ENCODE measurements around the gene RTKN2.

Gene RTKN2

GRCh38 chr10:62147425-62147824, 121.2 kb downstream of the RTKN2 start:
- WGBS, result 95% methylated on average over 4 of the region's 4 CpGs
- Histone ChIP-seq H2AK5ac (ENCODE audit: low read length, severe bottlenecking) (no peak overlapping the region), H3K4me2 (ENCODE audit: low read length, poor library complexity, severe bottlenecking) (no peak overlapping the region), H4K91ac (ENCODE audit: low read length) (no peak overlapping the region), H3K27ac (ENCODE audit: low read length, poor library complexity, severe bottlenecking) (no peak overlapping the region), H3K14ac (ENCODE audit: low read length in 2 of 2) (no peak overlapping the region), H3K36me3 (ENCODE audit: control insufficient read depth in 1 of 2, insufficient read depth in 2 of 2, low read depth in 1 of 2, low read length in 2 of 2) (no peaks in the 10 kb centered on the region), H3K9ac (ENCODE audit: low read length) (no peak overlapping the region), H3K27me3 (ENCODE audit: control insufficient read depth in 1 of 2, insufficient read depth in 1 of 2, low read length in 2 of 2) (no peaks in the 10 kb centered on the region), H2BK12ac (ENCODE audit: low read length in 2 of 2) (no peak overlapping the region), H2BK120ac (ENCODE audit: low read depth, low read length) (no peak overlapping the region), H3K4ac (ENCODE audit: low read depth in 1 of 2, low read length in 2 of 2) (no peak overlapping the region), H3K79me1 (replicated peaks; ENCODE audit: low read length, poor library complexity, severe bottlenecking) (no peaks in the 10 kb centered on the region), H3K4me1 (ENCODE audit: control insufficient read depth, insufficient read depth, low read depth, low read length) (no peaks in the 10 kb centered on the region), H2BK5ac (ENCODE audit: low read depth, low read length, poor library complexity, severe bottlenecking) (no peak overlapping the region), H3K23ac (ENCODE audit: low read length in 2 of 2) (no peak overlapping the region), H3K18ac (ENCODE audit: low read depth in 1 of 2, low read length in 2 of 2) (no peak overlapping the region), H3K9me3 (ENCODE audit: control insufficient read depth, low read length) (peaks cover 6% of the 10 kb centered on the region), H2AFZ (ENCODE audit: low read depth, low read length) (no peak overlapping the region), H2BK15ac (ENCODE audit: low read depth, poor library complexity, severe bottlenecking) (no peak overlapping the region), H4K8ac (ENCODE audit: low read length) (no peak overlapping the region), H3K4me3 (ENCODE audit: insufficient read depth in 1 of 2, low read depth in 1 of 2, low read length in 2 of 2) (no peak overlapping the region)
- DNase-seq, result no peak

DNA sequence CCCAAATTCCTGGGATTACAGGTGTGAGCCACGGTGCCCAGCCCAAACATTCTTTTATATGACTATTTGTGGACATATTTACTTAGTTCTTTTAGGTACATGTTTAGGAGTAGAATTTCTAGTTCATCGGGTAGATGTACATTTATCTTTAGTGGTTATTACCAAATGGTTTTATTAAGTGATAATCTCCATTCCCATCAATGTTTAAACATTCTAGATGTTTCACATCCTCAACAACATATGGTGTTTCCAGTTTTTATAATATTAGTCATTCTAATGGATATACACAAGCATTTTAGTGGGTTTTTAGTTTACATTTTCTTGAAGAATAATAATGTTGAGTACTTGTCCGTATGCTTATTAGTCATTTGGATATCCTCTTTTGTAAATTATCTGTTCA, 131.7 kb downstream of the RTKN2 start:
- Histone ChIP-seq H3K18ac (ENCODE audit: low read depth in 1 of 2, low read length in 2 of 2) (no peak overlapping the region), H2AFZ (ENCODE audit: low read depth, low read length) (no peak overlapping the region), H3K36me3 (ENCODE audit: control insufficient read depth in 1 of 2, insufficient read depth in 2 of 2, low read depth in 1 of 2, low read length in 2 of 2) (no peaks in the 10 kb centered on the region), H2BK120ac (ENCODE audit: low read depth, low read length) (no peak overlapping the region), H3K27ac (ENCODE audit: low read length, poor library complexity, severe bottlenecking) (no peak overlapping the region), H4K8ac (ENCODE audit: low read length) (no peak overlapping the region), H3K9me3 (ENCODE audit: control insufficient read depth, low read length) (no peaks in the 10 kb centered on the region), H3K14ac (ENCODE audit: low read length in 2 of 2) (no peak overlapping the region), H3K23ac (ENCODE audit: low read length in 2 of 2) (no peak overlapping the region), H3K4me3 (ENCODE audit: insufficient read depth in 1 of 2, low read depth in 1 of 2, low read length in 2 of 2) (no peak overlapping the region), H2AK5ac (ENCODE audit: low read length, severe bottlenecking) (no peak overlapping the region), H2BK5ac (ENCODE audit: low read depth, low read length, poor library complexity, severe bottlenecking) (no peak overlapping the region), H3K27me3 (ENCODE audit: control insufficient read depth in 1 of 2, insufficient read depth in 1 of 2, low read length in 2 of 2) (no peaks in the 10 kb centered on the region), H3K79me1 (replicated peaks; ENCODE audit: low read length, poor library complexity, severe bottlenecking) (no peaks in the 10 kb centered on the region), H3K4me2 (ENCODE audit: low read length, poor library complexity, severe bottlenecking) (no peak overlapping the region), H4K91ac (ENCODE audit: low read length) (no peak overlapping the region), H3K9ac (ENCODE audit: low read length) (no peak overlapping the region), H3K4ac (ENCODE audit: low read depth in 1 of 2, low read length in 2 of 2) (no peak overlapping the region), H3K4me1 (ENCODE audit: control insufficient read depth, insufficient read depth, low read depth, low read length) (no peaks in the 10 kb centered on the region), H2BK12ac (ENCODE audit: low read length in 2 of 2) (no peak overlapping the region), H2BK15ac (ENCODE audit: low read depth, poor library complexity, severe bottlenecking) (no peak overlapping the region)
- DNase-seq, result peak; percentile 70
- no CpG with 5 or more reads among the region's 3 CpGs for WGBS

DNA sequence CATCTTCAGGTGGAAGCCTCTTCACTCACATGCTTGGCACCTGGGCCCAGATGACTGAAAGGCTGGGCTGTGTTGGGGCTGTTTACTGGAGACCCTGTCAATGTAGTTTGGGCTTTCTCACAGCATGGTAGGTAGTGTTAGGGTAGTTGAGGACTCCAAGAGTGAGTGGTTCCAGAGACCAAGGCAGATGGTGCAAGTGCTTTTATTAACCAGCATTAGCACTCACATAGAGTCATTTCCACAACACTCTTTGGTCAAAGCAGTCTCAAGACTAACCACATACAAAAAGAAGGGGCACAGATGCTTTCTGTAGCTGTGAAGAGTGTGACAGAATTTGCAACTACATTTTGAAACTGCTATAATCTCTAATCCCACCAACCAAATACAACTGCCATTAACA, 135.0 kb downstream of the RTKN2 start:
- no peak for DNase-seq
- Histone ChIP-seq H4K8ac (ENCODE audit: low read length) (no peak overlapping the region), H3K36me3 (ENCODE audit: control insufficient read depth in 1 of 2, insufficient read depth in 2 of 2, low read depth in 1 of 2, low read length in 2 of 2) (no peaks in the 10 kb centered on the region), H3K4ac (ENCODE audit: low read depth in 1 of 2, low read length in 2 of 2) (no peak overlapping the region), H3K4me2 (ENCODE audit: low read length, poor library complexity, severe bottlenecking) (no peak overlapping the region), H2BK12ac (ENCODE audit: low read length in 2 of 2) (peak overlapping the region in 1 of 2 experiments; percentile 77), H3K9ac (ENCODE audit: low read length) (no peak overlapping the region), H3K23ac (ENCODE audit: low read length in 2 of 2) (no peak overlapping the region), H2BK5ac (ENCODE audit: low read depth, low read length, poor library complexity, severe bottlenecking) (no peak overlapping the region), H3K27me3 (ENCODE audit: control insufficient read depth in 1 of 2, insufficient read depth in 1 of 2, low read length in 2 of 2) (no peaks in the 10 kb centered on the region), H3K4me3 (ENCODE audit: insufficient read depth in 1 of 2, low read depth in 1 of 2, low read length in 2 of 2) (no peak overlapping the region), H3K4me1 (ENCODE audit: control insufficient read depth, insufficient read depth, low read depth, low read length) (no peaks in the 10 kb centered on the region), H3K9me3 (ENCODE audit: control insufficient read depth, low read length) (peaks cover 2% of the 10 kb centered on the region), H2AK5ac (ENCODE audit: low read length, severe bottlenecking) (no peak overlapping the region), H3K14ac (ENCODE audit: low read length in 2 of 2) (peak overlapping the region in 1 of 2 experiments; percentile 15), H4K91ac (ENCODE audit: low read length) (peak overlapping the region; percentile 25), H3K79me1 (replicated peaks; ENCODE audit: low read length, poor library complexity, severe bottlenecking) (no peaks in the 10 kb centered on the region), H2AFZ (ENCODE audit: low read depth, low read length) (no peak overlapping the region), H3K27ac (ENCODE audit: low read length, poor library complexity, severe bottlenecking) (no peak overlapping the region), H2BK120ac (ENCODE audit: low read depth, low read length) (no peak overlapping the region), H3K18ac (ENCODE audit: low read depth in 1 of 2, low read length in 2 of 2) (peak overlapping the region in 1 of 2 experiments; percentile 0), H2BK15ac (ENCODE audit: low read depth, poor library complexity, severe bottlenecking) (no peak overlapping the region)
